Skeletal muscle tissue (tissue), 4 donors: ENCODE data around the gene MMP23B. TPM values are rescaled to one million over a fixed set of nuclear protein-coding genes. Genes with fewer than 3 reads are reported as not detected.
"Not testable (repeated sequence)": the region's sequence is repeated elsewhere in the genome, so short reads cannot be mapped to it uniquely, and the experiment has no call there.

Experiments used
- H3K27ac ChIP-seq: one replicate; pipeline ENCODE4 v1.7.0; 2013; ENCODE audit warnings: mild to moderate bottlenecking, low read depth, low read length, inconsistent platforms
- H3K27me3 ChIP-seq, 3 donors: one replicate each; pipeline ENCODE4 v1.7.0; 2013; ENCODE audit warnings: low read length in 3 of 3; ENCODE audit not compliant: control insufficient read depth in 3 of 3, insufficient read depth in 3 of 3
- H3K36me3 ChIP-seq, 3 donors: one replicate each; pipeline ENCODE4 v1.7.0; 2013; ENCODE audit warnings: low read length in 3 of 3; ENCODE audit not compliant: control insufficient read depth in 3 of 3, insufficient read depth in 3 of 3
- H3K4me1 ChIP-seq, 3 donors: one replicate each; pipeline ENCODE4 v1.7.0; 2013; ENCODE audit warnings: low read length in 3 of 3, mild to moderate bottlenecking in 3 of 3; ENCODE audit not compliant: control insufficient read depth in 3 of 3, insufficient read depth in 3 of 3
- H3K4me3 ChIP-seq, 3 donors: one replicate each; pipeline ENCODE4 v1.7.0; 2013; ENCODE audit warnings: low read length in 3 of 3
- H3K9ac ChIP-seq, 3 donors: one replicate each; pipeline ENCODE4 v1.7.0; 2013; ENCODE audit warnings: low read length in 3 of 3, mild to moderate bottlenecking in 3 of 3, moderate library complexity in 2 of 3, low read depth in 1 of 3
- H3K9me3 ChIP-seq, 3 donors: one replicate each; pipeline ENCODE4 v1.7.0; 2013; ENCODE audit warnings: low read length in 3 of 3; ENCODE audit not compliant: control insufficient read depth in 3 of 3
- total RNA-seq: library from RNA; depleted of rRNA; stranded (reverse); fragments of >200 nt; gene quantifications from one replicate; pipeline ENCODE4 v1.2.3, GENCODE V29; 2014
- donor health status: Osteomylitis.

Gene MMP23B
- total RNA-seq, 1 donor from 2014 or later, result 17.2 TPM

DNA sequence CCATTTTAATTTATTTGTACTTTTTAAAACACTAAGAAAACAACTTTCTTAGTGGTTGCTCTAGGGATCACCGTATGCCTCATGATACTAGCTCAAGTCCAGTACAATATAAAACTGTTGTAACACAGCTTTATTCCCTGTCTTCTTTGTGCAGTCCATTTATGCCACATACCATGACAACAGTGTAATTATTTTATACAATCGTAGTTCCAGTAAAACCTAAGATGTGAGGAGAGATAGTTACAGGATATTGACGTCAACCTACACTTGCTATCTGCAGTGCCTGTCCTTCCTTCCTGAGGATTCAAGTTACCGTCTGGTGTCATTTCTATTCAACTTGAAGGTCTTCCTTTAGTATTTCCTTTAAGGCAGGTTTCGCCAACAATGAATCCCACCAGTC, 14.4 kb downstream of the MMP23B start:
- not testable (repeated sequence) for H3K4me1 ChIP-seq, H3K27ac ChIP-seq, H3K4me3 ChIP-seq, H3K9ac ChIP-seq, H3K27me3 ChIP-seq, H3K9me3 ChIP-seq
- peaks cover 18 to 32% (median 22%) of the 10 kb centered on the region in 3 donors for H3K36me3 ChIP-seq

DNA sequence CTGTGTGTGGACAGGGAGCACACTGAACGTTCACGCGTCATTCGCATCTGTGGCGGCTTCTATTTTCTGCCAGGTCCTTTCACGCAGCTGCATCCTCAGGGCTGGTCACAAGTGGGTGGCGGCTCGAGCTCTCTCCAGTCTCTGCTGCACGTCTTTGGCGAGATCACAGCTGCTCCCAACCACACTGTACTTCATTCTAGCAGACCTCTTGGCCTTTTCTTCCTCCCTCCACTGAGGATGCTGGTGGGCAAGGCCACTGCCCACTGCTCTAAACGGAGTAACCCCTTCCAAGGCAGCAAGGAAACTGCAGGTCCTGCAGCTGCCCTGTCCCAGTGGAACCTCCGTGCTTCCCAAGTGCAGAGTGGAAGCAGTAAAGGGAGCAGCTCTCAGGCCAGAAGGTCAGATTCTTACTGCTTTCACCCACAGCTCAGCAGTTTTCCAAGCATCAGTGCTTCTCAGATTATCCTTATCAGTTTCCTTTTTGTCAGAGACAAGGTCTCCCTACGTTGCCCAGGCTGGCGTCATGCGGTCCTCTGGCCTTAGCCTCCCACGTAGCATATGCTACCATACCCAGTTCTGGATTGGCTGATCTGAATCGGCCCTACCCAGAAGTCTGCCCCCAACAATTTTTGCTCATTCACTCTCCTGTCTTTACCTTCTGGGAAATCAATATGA, 15.7 kb downstream of the MMP23B start:
- not testable (repeated sequence) for H3K27ac ChIP-seq, H3K4me1 ChIP-seq, H3K9me3 ChIP-seq, H3K27me3 ChIP-seq, H3K4me3 ChIP-seq, H3K9ac ChIP-seq
- H3K36me3 ChIP-seq, result peaks cover 29 to 41% (median 30%) of the 10 kb centered on the region in 3 donors

DNA sequence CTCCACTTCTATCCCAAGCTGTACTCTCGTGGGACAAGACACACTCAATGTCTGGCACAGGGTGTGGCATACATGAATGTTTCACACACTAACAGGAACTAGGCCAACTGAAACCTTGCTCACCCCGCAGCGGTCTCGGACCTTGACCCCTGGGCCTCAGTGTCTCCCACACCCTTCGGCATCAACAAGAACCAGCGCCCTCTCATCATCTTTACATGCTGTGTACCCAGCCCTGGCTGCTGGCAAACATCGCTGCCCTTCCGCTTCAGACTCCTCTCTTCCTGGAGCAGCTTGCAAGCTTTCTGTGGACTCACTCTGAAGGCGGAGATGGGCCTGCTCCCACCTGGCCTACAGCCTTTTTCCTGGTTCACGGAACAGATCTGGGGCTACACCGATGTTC, 16.3 kb downstream of the MMP23B start:
- H3K9ac ChIP-seq, H3K9me3 ChIP-seq, H3K4me1 ChIP-seq, H3K27me3 ChIP-seq, H3K27ac ChIP-seq, H3K4me3 ChIP-seq: not testable (repeated sequence)
- H3K36me3 ChIP-seq, result peaks cover 29 to 42% (median 30%) of the 10 kb centered on the region in 3 donors

DNA sequence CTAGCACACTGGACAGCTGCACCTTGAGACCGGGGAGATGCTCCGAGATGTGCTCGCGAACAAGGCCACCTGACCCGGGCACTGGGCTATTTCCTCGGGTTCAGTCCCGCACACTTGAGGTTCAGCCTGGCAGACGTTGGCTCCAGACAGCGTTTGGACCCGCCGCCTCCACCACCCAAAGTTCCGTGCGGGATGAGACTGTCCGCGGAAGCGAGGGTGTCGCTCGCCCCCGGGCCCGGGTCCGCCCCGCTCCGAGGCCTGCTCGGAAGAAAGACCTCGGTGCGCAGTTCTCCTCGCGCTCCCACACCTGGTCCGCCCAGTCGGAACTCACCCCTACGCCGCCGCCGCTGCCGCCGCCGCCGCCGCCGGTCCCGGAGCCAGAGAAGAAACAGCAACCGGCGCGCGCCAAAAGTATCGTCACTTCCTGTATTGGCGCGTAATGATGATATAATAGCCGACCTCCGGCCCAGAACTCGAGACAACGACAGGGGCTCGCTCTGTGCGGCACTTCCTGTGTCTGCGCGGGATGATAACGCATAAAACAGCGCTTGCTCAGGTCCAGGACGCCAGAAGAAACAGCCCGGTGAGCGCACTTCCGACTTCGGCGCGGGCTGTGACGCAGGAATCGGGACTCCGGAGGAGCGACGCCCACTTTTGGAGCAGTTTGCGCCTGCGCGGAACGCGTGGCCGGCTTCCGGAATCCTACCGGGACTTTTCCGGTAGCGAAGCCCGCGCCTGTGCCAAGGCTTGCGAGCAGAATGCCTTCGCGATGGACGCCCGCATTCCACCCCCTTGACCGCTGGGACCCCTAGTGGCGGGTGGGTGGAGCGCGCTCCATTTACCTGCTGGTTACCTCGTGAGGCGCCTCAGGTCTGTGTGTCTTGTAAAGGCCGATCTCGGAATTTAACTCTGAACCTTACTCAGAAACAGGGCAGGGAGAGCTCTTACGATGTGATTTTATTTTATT, 26.9 kb downstream of the MMP23B start, which contains the start of gene CDK11B:
TSS of gene CDK11B (minus strand) at position 422 of the 967 bp plus-strand sequence. CDS start 1,519 bp downstream, outside the sequence.
- Histone ChIP-seq H3K4me3 (peak within 1 kb of the TSS; percentile 81 to 92 (median 88)), H3K36me3 (peaks cover 17 to 22% (median 18%) of the 10 kb centered on the region in 3 donors), H3K4me1 (peaks cover 6 to 14% (median 9%) of the 10 kb centered on the region in 3 donors), H3K27ac (peak within 1 kb of the TSS; percentile 98), H3K9ac (peak within 1 kb of the TSS; percentile 91 to 97 (median 94))
- H3K27me3 ChIP-seq, H3K9me3 ChIP-seq: not testable (repeated sequence)

DNA sequence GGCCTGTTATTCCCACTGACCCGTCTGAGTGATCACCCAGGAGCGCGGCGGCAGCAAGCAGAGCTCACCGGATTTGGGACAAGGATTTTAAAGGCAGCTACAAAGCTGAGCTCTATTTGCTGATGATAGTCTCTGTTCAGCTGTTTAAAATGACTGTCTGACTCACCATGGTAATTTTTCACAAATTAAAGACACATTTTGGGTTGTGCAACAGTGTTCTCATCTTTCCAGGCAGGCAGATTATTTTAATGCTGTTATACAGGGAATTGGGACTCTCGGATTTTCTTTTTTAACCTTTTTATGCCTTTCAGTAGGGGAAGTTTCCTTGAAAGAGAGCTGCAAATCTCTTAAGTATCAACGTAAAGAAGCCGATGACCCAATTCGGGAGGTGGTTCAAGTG, 30.4 kb downstream of the MMP23B start:
- H3K9ac ChIP-seq, H3K4me3 ChIP-seq, H3K27me3 ChIP-seq, H3K4me1 ChIP-seq, H3K9me3 ChIP-seq: not testable (repeated sequence)
- H3K36me3 ChIP-seq, result peaks cover 17 to 19% (median 18%) of the 10 kb centered on the region in 3 donors
- peak overlapping the region; percentile 51 for H3K27ac ChIP-seq

DNA sequence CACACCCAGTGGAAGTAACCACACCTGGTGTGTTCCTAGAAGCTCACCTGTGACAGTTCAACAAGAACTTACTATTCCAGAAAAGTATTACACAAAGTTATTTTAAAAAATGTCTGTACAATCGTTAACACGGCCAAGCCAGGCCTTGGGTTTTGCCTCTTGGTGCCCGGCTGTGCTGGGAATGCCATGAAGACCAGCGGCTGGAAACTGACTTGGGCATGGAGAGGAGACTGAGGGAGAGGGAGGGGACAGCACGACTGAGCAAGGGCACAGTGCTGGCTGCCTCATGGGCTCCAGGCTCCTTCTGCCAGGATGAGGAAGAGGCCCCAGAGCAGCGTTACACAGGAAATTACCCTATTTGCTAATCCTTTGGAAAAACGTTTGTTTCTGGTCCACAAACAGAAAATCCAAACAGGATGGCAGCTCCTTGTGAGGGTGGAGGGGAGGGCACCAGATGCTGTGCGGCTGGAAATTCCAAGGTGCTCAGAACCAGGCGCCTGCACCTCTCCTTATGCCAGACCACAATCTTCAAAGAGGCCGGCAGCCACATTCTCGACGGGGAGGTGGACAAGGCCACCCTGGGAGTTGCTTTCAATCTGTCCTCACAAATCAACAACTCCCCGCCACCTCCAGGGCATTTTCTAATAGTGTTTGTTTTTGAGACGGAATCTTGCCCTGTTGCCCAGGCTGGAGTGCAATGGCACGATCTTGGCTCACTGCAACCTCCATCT, 31.0 kb downstream of the MMP23B start:
- not testable (repeated sequence) for H3K4me3 ChIP-seq, H3K27me3 ChIP-seq, H3K4me1 ChIP-seq, H3K9me3 ChIP-seq, H3K9ac ChIP-seq
- peaks cover 18 to 22% (median 20%) of the 10 kb centered on the region in 3 donors for H3K36me3 ChIP-seq
- peak overlapping the region; percentile 51 for H3K27ac ChIP-seq

DNA sequence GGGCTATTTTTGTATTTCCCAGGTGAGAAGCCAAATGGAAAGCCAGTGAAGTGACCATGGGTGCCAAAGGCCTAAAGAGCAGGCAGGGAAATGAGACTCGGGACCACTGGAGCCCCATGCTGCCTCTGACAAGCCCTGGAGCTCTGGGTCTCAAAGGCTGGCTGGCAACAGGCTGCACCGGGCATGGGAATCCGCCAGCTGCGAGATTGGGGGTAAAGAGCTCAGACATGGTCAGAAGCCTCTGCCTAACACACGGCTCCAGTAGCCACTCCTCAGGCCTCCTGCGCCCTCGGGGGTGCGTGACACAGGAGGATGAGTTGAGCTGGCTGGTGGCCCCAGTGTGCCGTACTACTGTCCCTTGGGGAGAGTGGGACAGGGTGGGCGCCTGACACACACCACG, 32.3 kb downstream of the MMP23B start:
- H3K36me3 ChIP-seq, result peaks cover 21 to 25% (median 22%) of the 10 kb centered on the region in 3 donors
- H3K4me3 ChIP-seq, H3K4me1 ChIP-seq, H3K9me3 ChIP-seq, H3K27ac ChIP-seq, H3K9ac ChIP-seq, H3K27me3 ChIP-seq: not testable (repeated sequence)

DNA sequence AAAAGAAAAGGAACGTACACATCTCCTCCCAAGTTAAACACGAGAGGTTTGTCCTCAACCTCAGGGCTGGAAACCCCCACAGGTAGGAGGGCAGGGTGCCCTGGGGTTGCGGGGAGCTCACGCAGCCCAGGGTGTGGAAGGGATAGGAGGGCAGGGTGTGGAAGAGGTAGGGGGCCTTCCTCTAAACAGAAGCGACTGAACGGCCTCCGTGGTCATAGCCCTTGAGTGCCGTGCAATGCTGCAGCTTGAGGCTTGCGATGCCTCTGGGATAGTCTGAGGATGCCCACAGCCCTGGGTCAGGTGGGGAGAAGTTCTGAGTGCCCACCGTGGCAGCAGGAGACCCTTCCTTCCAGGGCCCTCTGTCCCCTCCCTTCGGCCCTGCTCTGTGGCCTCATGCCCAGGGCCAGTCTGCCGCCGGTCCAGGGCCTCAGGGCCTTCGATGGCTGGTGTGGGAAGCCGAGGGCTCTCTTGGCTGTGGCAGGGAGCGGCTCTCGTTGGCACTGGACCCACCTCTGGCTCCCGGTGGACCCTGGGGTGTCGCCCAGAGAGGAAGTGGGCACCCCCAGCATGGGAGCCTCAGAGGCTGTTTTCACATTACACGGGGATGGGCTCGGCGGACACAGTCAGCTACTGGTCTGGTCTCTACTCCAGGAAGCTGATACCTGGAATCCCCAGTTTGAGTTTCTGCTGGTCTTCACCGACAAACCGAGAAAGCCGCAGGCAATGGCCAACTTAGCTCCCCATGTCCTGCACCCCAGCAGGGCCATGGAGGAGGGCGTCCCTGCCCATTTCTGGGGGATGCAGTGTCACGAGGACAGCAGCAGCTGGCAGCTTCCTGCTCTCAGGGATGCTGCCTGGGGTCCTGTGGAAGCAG, 33.2 kb downstream of the MMP23B start:
- H3K4me3 ChIP-seq, result no peak overlapping the region
- H3K9me3 ChIP-seq, result no peaks in the 10 kb centered on the region
- peaks cover 3 to 7% (median 5%) of the 10 kb centered on the region in 3 donors for H3K4me1 ChIP-seq
- H3K36me3 ChIP-seq, result peaks cover 26 to 31% (median 28%) of the 10 kb centered on the region in 3 donors
- no peaks in the 10 kb centered on the region for H3K27me3 ChIP-seq
- H3K27ac ChIP-seq, result no peak overlapping the region
- no peak overlapping the region for H3K9ac ChIP-seq

DNA sequence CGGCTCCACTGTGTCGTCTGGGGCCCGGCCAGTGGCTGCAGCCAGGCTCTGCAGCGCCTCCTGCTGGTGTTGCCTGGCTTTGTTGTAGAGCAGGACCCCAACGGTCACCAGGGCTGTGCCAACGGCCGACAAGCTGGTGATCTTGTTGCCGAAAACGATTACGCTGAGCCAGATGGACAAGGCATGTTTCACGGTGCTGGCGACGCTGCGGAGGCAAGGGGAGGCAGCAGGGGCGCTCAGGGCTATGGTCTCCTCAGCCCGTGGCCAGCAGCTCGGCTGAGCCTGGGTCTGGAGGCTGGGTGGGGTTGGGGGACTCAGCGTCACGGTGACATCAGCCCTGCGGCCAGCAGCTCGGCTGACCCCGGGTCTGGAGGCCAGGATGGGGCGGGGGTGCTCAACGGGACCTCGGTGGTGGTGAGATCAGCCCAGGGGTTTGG, 33.9 kb downstream of the MMP23B start:
- H3K36me3 ChIP-seq, result peaks cover 28 to 32% (median 29%) of the 10 kb centered on the region in 3 donors

More for the DNA sequence above, 33.9 kb downstream of the MMP23B start:
- H3K9ac ChIP-seq, result no peak overlapping the region
- no peaks in the 10 kb centered on the region for H3K9me3 ChIP-seq
- no peak overlapping the region for H3K4me3 ChIP-seq
- no peak overlapping the region for H3K27ac ChIP-seq
- no peaks in the 10 kb centered on the region for H3K27me3 ChIP-seq
- H3K4me1 ChIP-seq, result peaks cover 2 to 4% (median 3%) of the 10 kb centered on the region in 3 donors
